PC-9 (cell line): Measurements from ENCODE around the gene DOCK7.

Experiments used
- CTCF ChIP-seq: fragments of 200-600 bp; sonication (generic); conservative IDR thresholded peaks from 2 replicates; pipeline ENCODE4 v1.6.1; 2017; ENCODE audit warnings: mixed run types, antibody characterized with exemption, mild to moderate bottlenecking, moderate library complexity
- EZH2 ChIP-seq: fragments of 200-600 bp; sonication (generic); IDR thresholded peaks from 2 replicates; pipeline ENCODE4 v1.8.0; 2017; ENCODE audit warnings: antibody characterized with exemption, low read depth

- TF ChIP-seq CTCF, result no peak
- no peak for TF ChIP-seq EZH2
Measured at GRCh38 chr1:62437273-62437940, 250.8 kb downstream of the DOCK7 start.
